ENCODE measurements around the gene ATG4D. TPM values are rescaled to one million over a fixed set of nuclear protein-coding genes. Genes with fewer than 3 reads are reported as not detected.

Gene ATG4D
- total and polyA plus RNA-seq, 3 donors from 2014 or later = 80.5 to 167 (median 97.1) TPM

- H3K4me1 ChIP-seq = peaks cover 21% of the 10 kb centered on the region
- TF ChIP-seq POLR2A (IDR thresholded peaks at IDR 0.05) = no peak
- no peak for TF ChIP-seq CTCF (IDR thresholded peaks at IDR 0.05)
- WGBS, 2 donors = 0 to 1% methylated on average over 30 to 58 of the region's 76 CpGs
- intact Hi-C loops (cut with DNase I; ENCODE audit: low total_unique reads) = no loop called here
- peak overlapping the region; percentile 94 to 95 for H3K27ac ChIP-seq
- no peaks in the 10 kb centered on the region for H3K9me3 ChIP-seq
- no peaks in the 10 kb centered on the region for H3K27me3 ChIP-seq
- no peaks in the 10 kb centered on the region for H3K36me3 ChIP-seq (ENCODE audit: low read depth, missing control alignments)
- H3K4me3 ChIP-seq = peak overlapping the region; percentile 96 to 99
- peak; percentile 92 for DNase-seq
Measured at GRCh38 chr19:10602330-10603083, 58.8 kb downstream of the ATG4D start.

MicroRNAs within 50 kb of the gene (microRNA counts, 767-probe panel; counts per million panel counts)
- 0 to 152 counts per million in 2 donors for microRNA hsa-miR-1238

Small RNA genes lying within 50 kb of the gene (microRNA-seq; reads per million reads assigned to microRNA genes)
- 0 reads per million in 2 donors for gene MIR1238 (ENCODE audit: borderline number of aligned reads in 2 of 2, borderline replicate concordance in 1 of 2)

Small RNA genes lying within 50 kb of the gene (small RNA-seq; reads per million reads assigned to genes)
- 0 reads per million in 2 donors for gene MIR1238
- gene RNU7-140P = 0 reads per million in 2 donors

Other genes with a start within 250 kb of the ATG4D start
- 10 to 100 TPM; 12.8 to 22.1 TPM for gene ZGLP1, start 234.1 kb upstream of the ATG4D start, total RNA-seq
- gene ZGLP1, start 234.1 kb upstream of the ATG4D start, polyA plus RNA-seq (ENCODE audit: insufficient read depth, low read depth, low replicate concordance) = 10.5 TPM
- 10 to 100 TPM; 35.7 to 40.2 TPM for gene FDX2, start 227.9 kb upstream of the ATG4D start, total RNA-seq
- gene FDX2, start 227.9 kb upstream of the ATG4D start, polyA plus RNA-seq (ENCODE audit: insufficient read depth, low read depth, low replicate concordance) = 26.8 TPM
- gene RAVER1, start 210.4 kb upstream of the ATG4D start, total RNA-seq = 10 to 100 TPM; 34.5 to 49.6 TPM
- gene RAVER1, start 210.4 kb upstream of the ATG4D start, polyA plus RNA-seq (ENCODE audit: insufficient read depth, low read depth, low replicate concordance) = 32.3 TPM
- 1 to 10 TPM; 2.4 to 2.8 TPM for gene ICAM3, start 204.3 kb upstream of the ATG4D start, total RNA-seq
- 6.3 TPM for gene ICAM3, start 204.3 kb upstream of the ATG4D start, polyA plus RNA-seq (ENCODE audit: insufficient read depth, low read depth, low replicate concordance)
- gene TYK2, start 163.3 kb upstream of the ATG4D start, total RNA-seq = 100 to 1,000 TPM; 112 to 113 TPM
- 47.6 TPM for gene TYK2, start 163.3 kb upstream of the ATG4D start, polyA plus RNA-seq (ENCODE audit: insufficient read depth, low read depth, low replicate concordance)
- gene CDC37, start 140.4 kb upstream of the ATG4D start, total RNA-seq = 100 to 1,000 TPM; 160 to 210 TPM
- 170 TPM for gene CDC37, start 140.4 kb upstream of the ATG4D start, polyA plus RNA-seq (ENCODE audit: insufficient read depth, low read depth, low replicate concordance)
- 10 to 100 TPM; 20.1 to 35.0 TPM for gene PDE4A, start 123.4 kb upstream of the ATG4D start, total RNA-seq
- 35.4 TPM for gene PDE4A, start 123.4 kb upstream of the ATG4D start, polyA plus RNA-seq (ENCODE audit: insufficient read depth, low read depth, low replicate concordance)
- gene KEAP1, start 40.5 kb upstream of the ATG4D start, total RNA-seq = 10 to 100 TPM; 40.7 to 61.0 TPM
- 54.1 TPM for gene KEAP1, start 40.5 kb upstream of the ATG4D start, polyA plus RNA-seq (ENCODE audit: insufficient read depth, low read depth, low replicate concordance)
- gene S1PR5, start 26.5 kb upstream of the ATG4D start, total RNA-seq = under 1 TPM; 0.12 to 0.31 TPM
- 0.61 TPM for gene S1PR5, start 26.5 kb upstream of the ATG4D start, polyA plus RNA-seq (ENCODE audit: insufficient read depth, low read depth, low replicate concordance)
- 10 to 100 TPM; 33.7 to 34.6 TPM for gene KRI1, start 22.1 kb downstream of the ATG4D start, total RNA-seq
- gene KRI1, start 22.1 kb downstream of the ATG4D start, polyA plus RNA-seq (ENCODE audit: insufficient read depth, low read depth, low replicate concordance) = 48.3 TPM
- 10 to 100 TPM; 30.6 to 37.2 TPM for gene CDKN2D, start 25.1 kb downstream of the ATG4D start, total RNA-seq
- 57.7 TPM for gene CDKN2D, start 25.1 kb downstream of the ATG4D start, polyA plus RNA-seq (ENCODE audit: insufficient read depth, low read depth, low replicate concordance)
- gene AP1M2, start 43.4 kb downstream of the ATG4D start, total RNA-seq = 1 to 10 TPM; 6.9 to 7.7 TPM
- gene AP1M2, start 43.4 kb downstream of the ATG4D start, polyA plus RNA-seq (ENCODE audit: insufficient read depth, low read depth, low replicate concordance) = 23.3 TPM
- 100 to 1,000 TPM; 360 to 463 TPM for gene SLC44A2, start 81.6 kb downstream of the ATG4D start, total RNA-seq
- gene SLC44A2, start 81.6 kb downstream of the ATG4D start, polyA plus RNA-seq (ENCODE audit: insufficient read depth, low read depth, low replicate concordance) = 268 TPM
- 100 to 1,000 TPM; 246 to 253 TPM for gene ILF3, start 110.4 kb downstream of the ATG4D start, total RNA-seq
- 263 TPM for gene ILF3, start 110.4 kb downstream of the ATG4D start, polyA plus RNA-seq (ENCODE audit: insufficient read depth, low read depth, low replicate concordance)
- gene QTRT1, start 157.5 kb downstream of the ATG4D start, total RNA-seq = 10 to 100 TPM; 44.3 to 44.6 TPM
- gene QTRT1, start 157.5 kb downstream of the ATG4D start, polyA plus RNA-seq (ENCODE audit: insufficient read depth, low read depth, low replicate concordance) = 27.8 TPM
- 100 to 1,000 TPM; 226 to 274 TPM for gene DNM2, start 174.2 kb downstream of the ATG4D start, total RNA-seq
- gene DNM2, start 174.2 kb downstream of the ATG4D start, polyA plus RNA-seq (ENCODE audit: insufficient read depth, low read depth, low replicate concordance) = 166 TPM

Data from testis (tissue), 3 donors.